RPMI7951 (cell line): Measurements from ENCODE around the gene CDH13. TPM values are rescaled to one million over a fixed set of nuclear protein-coding genes. Genes with fewer than 3 reads are reported as not detected.

ENCODE experiments used
- DNase-seq: peaks from one replicate; pipeline ENCODE4 v3.0.0-alpha.2; 2012; ENCODE audit warnings: low read depth
- total RNA-seq: library from RNA; depleted of rRNA; stranded (reverse); fragments of >200 nt; shearing (Covaris generic); gene quantifications from 2 replicates; pipeline ENCODE4 v1.2.3, GENCODE V29; 2014

Gene CDH13
- total RNA-seq, 1 experiment from 2014 or later, result 65.6 TPM

DNA sequence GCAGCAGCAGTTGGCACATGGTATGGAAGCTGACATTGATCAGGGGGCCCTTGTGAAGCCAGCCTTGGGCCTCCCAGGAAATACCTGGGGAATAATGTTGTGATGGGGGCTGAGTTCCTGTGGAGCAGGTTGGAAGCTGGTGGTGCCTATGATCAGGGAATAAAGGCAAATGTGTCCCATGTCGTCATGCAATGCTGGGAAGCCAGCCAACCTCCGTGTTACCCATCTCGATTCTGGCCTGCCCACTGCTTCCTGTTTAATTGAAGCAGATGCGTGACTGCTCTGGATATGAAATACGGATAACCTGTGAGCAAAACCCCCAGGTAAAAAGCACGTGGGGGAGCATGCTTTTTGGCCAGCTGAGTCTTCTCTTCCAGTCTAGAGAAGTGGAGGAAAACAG is 600.6 kb downstream of the CDH13 start:
- DNase-seq, result peak; percentile 49

DNA sequence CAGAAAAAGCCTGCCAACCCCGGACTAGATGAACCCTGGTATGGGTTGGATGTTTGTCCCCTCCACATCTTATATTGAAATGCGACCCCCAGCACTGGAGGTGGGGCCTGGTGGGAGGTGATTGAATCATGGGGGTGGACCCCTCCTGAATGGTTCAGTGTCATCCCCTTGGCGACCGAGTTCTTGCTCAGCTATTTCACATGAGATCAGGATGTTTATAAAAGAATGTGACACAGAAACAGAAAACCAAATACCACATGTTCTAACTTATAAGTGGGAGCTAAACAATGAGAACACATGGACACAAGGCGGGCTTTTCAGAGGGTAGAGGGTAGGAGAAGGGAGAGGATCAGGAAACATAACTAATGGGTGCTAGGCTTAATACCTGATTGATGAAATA is 605.0 kb downstream of the CDH13 start:
- DNase-seq, result no peak

DNA sequence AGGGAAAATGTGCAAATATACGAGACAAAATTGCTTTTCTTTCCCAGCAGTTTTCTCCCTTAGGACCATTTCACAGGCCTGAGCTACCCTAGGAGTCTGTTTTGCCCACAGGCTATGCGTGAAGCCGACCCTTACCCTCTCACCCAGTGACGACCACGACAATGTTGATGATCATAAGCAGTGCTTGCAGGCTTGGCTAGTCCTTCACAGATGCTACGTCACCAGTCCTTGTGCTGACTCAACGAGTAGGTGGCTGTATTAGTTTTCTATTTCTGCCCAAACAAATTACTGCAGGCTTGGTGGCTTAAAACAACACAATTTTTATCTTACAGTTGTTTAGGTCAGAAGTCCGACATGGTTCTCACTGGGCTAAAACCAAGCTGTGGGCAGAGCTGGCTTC is 606.4 kb downstream of the CDH13 start:
- peak; percentile 28 for DNase-seq

DNA sequence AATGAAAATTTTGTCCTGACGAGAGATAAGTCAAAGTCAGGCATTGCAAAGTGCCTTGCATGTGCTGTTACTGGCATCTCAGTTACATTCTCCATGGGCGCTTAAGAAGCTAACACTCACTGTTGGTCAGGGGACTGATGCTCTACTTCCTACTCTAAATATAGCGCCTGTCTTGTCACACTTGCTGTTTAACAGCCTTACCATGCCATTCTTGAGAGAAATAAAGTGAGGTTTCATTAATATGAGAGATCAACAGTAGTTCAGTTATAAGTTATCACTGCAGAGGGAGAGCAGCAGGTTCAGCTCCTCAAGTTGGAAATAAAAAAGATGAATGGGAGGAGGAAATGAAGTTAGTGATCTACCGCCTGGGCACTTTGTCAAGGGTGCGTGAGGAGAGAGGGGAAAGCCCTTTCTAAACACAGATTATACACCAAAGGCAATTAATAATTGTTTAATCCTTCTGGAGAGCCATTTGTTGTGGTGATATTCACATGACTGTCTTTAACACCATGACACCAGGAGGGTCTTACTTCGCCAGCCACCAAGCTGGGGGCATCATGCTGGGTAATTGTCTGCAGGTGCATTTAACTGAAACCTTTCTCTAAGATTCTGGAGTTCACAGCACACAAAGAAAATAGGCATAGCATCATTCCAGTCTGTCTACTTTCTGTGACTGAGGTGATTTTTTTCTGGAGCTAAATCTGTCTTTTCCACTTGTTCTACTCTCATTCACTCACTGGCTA is 612.4 kb downstream of the CDH13 start:
- no peak for DNase-seq

DNA sequence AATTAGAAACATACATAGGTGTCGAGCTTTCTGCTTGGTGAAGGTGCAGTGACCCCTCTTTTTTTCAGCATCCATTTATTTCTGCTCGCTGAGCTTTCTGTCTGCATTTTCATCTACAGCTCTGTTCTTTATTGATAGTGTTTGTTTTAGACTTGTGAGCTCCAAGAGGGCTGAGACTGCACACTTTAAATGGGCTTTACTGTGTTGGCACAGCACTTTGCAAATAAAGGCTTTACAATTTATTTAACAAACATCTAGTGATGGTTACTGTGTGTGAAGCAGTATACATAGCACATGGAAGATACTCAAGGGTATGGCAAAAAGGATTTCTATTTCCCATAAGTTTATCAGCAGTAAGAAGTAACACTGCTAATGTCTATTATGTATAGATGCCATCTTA is 617.3 kb downstream of the CDH13 start:
- DNase-seq, result no peak

DNA sequence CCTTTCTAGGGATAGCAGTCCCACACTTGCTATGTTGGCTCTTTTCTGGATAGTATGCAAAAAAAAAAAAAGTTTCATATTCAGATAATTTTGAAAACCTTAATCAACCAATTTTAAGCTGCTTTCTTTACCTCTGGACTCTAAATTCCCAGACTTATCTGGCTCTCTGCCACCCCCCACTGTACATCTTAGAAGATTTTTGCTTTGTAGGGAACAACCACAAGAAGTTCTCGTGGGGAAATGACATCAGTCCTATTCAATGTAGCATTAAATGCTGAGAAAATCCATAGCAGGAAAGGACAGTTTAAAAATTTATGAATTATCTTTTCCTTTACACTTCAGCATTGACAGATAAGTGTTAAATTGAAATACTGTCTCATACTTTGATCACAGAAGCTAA is 618.3 kb downstream of the CDH13 start:
- peak; percentile 20 for DNase-seq

DNA sequence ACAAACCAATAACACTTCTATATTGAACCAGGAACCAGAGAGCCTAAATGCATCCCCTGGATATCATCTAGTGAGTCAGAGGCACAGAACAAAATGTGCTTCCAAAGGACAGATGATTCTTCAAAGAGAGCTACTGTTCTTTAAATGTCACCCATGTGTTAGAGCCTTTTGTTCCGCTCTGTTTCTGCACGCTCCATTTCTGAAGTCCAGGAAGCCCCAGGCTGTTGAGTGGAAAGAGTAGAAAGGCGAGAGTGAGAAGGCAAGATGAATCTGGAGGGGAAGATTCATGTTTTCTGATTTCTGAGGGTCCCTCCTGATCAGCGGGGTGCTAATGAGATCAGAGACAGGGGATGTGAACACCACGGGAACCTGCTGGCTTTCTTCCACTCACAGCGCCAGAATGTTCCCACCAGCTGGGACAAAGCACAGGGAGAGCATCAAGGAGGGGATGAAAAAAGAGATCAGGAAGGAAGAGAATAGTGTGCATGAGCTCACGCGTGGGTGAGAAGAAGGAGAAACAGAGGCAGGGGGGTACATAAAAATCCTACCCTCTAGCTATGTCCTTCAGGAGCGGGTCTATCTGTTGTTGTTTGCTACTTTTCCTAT is 621.1 kb downstream of the CDH13 start:
- DNase-seq, result peak; percentile 35

DNA sequence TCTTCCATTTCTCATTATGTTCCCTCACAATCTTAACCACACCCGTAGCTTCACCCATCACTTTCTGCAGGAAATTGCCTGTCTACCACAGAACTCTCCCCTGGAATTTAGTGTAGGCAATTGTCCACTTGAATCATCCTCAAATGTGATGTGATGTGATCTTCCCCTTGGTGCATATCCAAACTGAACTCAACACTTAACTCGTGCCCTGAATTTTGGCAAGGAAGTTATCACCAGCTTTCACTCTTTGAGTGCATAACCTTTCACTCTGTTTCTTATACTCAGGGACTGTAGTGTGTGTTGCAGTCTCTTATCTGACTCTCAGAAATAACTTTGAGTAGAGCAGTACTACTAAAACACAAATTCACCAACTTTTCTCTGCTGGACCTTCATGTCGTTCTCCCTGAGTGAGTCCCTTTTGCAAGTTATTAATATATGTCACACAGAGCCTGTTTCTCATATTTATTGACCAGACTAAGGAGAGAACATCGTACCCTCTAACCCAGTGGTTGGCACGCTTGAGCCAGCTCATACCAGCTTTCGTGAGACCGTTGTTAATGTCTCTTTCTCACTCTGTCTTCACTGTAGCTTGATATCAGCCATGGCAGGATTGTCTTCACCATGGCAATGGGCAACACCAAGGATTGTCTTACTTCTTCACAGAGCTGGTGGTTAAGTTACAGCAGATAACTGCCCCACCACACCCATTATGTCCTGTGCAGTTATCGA is 622.1 kb downstream of the CDH13 start:
- no peak for DNase-seq

DNA sequence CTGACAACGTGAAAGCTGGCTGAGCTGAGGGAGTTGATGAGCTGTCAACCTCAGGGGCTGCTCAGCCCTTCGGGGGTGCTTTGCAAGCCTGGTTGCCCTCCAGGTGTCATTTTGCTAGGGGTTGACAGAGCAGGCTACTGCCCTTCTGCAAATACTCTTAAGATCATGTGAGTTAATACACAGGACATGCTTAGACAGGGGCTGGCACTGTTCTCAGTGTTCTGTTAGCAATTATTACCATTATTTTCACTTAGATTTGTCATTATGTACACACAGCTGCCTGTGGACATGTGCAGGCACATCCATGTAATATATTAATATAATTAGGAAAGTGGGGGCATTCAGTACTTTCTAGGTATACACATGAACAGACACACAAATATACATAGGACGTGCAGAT is 626.8 kb downstream of the CDH13 start:
- DNase-seq, result no peak

DNA sequence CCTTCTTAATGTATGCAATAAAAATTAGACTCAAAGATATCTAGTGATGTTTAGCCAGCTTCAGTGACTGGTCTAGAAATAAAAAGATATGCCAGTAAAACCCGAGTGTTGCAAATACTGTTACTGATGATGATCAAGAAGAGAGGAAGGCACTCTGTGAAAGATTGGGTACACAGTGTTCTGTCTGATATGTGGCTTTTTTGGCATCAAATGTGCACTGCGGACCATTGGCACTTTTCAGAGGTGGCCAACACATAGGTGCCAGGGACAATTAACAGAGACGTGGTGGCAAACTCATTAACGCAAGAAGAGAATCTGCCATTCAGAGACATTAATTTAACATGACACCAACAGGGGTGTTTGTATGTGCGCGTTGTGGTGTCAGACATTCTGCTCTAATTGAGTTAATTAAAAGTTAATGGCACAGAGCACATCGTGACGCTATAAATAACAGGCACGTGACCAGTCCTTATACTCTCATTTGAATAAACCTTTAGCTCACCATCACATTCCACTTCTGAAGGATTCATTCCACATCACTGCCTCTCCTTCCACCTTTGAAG is 631.7 kb downstream of the CDH13 start:
- no peak for DNase-seq

DNA sequence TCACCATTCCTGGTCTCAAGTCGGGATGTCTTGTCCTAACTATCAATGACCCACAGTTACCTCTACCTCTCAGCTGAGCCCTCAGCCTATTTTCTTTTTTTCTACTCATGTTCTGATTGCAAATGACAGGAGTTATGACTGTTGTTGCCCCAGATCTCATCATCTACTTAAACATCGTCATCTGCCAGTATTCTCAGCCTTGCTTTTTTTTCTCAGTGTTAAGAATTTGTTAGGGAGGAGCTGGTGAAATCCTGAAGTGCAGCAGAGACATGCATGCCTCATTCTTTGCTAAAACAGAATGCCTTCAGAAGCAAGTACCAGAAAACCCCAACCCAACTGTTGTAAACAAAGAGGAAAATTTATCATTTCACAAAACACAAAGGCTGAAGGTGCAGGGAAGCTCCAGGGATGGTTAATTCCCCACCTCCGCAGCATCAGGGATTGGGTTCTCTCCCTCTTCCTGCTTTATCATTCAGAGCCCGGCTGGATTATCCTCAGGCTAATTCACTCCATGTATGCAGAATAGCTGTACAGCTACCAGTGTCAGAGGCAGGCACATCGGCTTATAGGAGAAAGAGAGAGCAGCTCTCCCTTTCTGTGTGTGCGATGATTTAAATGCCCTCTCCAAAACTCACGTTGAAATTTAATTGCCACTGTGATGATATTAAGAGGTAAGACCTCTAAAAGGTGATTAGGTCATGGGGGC is 640.2 kb downstream of the CDH13 start:
- no peak for DNase-seq

DNA sequence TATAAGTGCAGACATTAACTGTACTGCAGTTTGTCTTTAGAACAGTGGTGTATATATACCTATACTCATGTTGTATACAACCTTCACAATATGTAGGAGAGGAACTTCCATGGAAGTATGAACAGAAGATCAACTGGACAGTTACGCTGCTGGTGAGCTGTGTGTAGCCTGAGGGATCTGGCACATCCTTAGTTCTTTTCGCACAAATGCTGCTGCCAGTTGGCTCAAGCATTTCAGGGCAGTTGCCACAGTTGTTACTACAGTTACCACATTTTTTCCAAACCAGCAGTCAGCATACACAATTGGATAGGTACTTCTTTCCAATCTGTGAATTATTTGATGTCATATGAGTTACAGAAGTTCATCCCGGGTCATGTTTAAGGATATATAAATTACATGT is 641.4 kb downstream of the CDH13 start:
- peak; percentile 26 for DNase-seq

DNA sequence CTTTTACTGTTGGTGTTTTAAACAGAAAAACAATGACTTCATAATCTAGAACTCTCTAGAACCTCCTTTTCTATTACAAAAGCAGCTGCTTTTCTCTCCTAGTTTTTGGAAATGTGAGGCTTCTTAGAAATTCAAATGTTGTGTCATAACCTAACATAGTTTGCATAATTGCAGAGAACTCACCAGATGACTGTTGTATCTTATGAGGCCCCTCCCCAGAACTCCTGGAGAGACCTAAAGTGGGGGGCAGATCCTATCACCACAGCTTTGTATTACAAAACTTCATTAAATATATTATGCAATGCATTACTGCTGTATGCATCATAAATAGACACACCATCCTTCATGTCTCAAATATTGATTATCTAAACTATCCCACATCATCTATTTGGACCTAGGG is 642.3 kb downstream of the CDH13 start:
- DNase-seq, result no peak

DNA sequence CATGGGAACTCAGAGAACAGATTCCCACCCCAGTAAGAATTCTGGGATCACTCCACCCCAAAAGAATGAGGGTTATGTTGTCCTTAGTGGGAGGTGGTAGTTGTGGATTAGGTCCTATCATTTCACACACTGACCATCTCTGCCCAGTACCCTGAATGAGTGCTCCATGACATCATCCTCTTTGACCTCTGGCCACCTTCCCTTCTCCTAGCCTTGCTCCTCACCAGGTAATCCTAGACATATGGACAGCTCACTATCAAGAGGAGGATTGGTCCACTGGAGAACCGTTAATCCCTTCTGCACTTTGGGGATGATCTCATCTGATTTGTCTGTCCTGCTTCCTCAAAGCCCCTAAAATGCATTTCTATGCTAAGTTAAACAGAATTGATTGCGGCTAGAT is 642.8 kb downstream of the CDH13 start:
- no peak for DNase-seq

DNA sequence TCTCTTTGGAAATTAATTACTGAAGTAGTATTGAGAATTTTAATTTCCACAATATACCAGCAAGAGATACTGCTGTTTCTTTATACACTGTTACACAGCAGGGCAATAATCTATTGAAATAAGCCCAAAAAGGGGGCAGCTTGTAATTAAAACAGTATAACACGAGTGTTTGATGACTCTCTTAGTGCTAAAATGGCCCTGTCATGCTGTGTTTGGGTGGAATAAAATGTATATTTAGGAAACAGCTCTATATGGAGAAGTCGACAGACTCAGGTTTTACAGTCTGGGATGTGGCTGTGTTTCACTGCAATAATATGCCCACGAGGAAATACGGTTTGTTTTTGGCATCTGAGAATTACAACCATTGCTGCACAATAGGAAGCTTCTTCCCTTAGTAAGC is 643.3 kb downstream of the CDH13 start:
- DNase-seq, result no peak

DNA sequence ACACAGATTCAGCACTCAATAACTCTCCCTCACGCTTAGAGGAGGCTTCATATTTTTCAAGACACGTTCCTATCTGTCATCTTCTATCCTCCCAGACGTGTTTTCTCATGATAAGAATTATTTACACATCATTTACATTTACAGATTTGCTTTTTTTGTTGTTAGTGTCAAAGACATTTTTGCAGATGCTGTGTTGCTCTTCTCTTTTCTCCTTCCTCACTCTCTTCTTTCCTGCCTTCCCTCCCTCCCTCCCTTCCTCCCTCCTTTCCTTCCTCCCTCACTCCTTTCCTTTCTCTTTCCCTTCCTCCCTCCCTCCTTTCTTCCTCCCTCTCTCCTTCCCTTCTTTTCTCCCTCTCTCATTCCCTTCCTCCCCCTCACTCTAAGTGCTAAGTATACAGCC is 643.9 kb downstream of the CDH13 start:
- DNase-seq, result no peak

DNA sequence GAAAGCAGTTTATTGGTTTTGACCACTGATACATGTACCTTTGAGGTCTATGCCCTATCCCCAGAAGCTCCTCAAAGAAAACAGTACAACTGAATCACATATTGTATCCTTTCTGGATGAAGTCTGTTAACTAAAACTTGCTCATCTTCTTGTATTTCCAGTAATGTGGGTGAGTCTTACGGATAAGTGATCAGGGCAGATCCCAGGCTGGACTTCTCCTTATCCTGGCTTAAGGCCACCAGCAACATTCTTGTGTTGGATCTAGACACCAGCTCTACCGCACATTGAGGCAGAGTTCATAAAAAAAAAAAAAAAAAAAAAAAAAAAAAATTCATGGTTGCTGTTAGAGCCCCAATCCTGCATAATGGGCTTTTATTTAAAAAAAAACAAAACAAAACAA is 644.4 kb downstream of the CDH13 start:
- no peak for DNase-seq

DNA sequence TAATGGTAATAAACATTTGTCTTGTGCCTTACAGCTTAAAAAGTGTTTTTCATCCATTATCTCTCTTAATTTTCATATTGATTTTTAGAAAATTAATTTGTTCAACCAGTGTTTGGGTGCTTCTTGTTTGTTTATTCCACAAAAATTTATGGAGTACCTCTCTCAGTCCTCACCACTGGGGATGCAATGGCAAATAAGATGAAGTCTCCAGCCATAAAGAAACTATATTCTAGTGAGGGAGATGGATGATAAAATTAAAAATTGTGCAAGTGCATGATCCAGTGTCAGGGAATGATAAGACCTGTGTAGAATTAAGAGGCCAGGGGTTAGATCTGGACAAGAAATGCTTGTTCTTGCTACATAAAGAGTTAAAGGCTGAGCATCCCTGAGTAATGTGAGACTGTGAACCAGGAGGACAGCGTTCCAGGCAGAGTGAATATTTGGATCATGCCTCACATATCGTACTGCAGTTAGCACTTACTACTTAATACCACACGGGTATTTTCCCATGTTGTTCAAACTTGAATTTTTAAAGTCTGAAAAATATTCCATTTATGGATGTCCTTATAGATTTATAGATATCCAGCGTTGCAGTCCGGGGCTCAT is 645.3 kb downstream of the CDH13 start:
- DNase-seq, result no peak

DNA sequence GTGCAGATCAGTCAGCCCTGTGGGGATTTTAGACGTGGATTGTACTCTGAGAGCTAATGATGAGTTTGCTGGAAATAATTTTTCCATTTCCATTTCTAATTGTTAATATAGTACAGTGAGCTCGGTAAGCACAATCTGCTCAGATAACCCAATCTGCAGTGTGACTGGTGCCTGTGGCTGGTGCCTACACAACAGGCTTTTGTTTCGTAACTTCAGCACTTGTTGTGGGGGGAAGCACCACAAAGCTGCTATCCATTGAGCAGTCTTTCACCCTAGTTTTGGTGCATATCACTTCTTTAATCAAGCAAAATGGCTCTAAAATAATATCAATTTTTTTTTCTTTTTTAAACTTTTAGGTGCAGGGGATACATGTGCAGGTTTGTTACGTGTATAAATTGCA is 646.1 kb downstream of the CDH13 start:
- DNase-seq, result no peak

DNA sequence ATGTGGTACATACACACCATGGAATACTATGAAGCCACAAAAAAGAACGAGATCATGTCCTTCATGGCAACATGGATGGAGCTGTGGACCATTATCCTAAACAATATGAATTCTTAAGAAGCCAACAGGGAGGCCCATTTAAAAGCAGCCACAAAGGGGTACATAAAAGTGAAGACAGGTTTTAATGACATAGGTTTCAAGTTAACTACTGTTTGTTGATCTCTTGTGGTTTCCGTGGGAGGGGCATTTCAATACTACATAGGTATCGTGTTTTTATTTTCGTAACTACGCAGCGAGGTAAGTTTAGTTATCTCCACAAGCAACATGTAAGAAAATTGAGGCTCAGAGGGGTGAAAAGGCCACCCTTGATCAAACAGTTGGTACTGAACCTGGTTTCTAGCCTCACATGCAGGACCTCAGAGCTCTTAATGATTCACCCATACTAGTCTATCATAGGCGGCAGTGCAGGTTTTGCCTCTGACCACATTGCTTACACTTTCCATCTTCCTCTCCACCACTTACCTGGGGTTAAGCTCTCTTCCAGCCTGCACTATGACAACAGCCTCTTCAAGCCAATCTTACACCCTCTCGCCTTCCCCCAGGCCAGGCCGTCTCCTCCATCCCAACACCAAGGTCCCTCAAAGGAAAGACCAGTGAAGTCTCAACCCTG is 646.9 kb downstream of the CDH13 start:
- DNase-seq, result no peak

DNA sequence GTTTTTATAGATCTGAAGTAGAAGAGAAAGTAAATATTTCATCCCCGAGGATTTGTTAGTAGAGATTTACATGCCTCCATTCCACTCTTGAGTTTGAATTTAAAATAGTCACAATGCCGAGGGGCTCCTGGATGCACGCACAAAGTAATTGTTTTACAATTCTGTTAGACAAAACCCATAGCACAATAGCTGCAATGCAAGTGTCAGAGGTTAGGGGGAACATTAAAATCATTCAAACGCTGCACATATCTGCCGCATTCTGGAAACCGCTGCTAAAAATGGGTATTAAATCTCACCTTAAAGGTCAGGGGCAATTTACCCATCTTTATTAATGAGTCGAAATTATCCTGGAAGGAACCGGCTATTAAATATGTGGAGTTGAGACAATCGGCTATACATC is 652.5 kb downstream of the CDH13 start:
- DNase-seq, result no peak
